CD4-positive, alpha-beta T cell treated with Interleukin-1 beta for 1 hour (primary cell): Measurements from ENCODE around the gene SMAD5.

Experiments used
- DNase-seq, 2 donors: peaks; one replicate each; pipeline ENCODE4 v3.0.0-alpha.2; 2020 to 2022

The SMAD5 gene

GRCh38 chr5:136132557-136133221 lies at the start of gene SMAD5:
TSS of gene SMAD5 (plus strand) at chr5:136132845. CDS start at chr5:136153761, 20,916 bp downstream.
- DNase-seq = peak; percentile 87 to 90

- no peak for DNase-seq
Measured at GRCh38 chr5:136084698-136085097, 47.9 kb upstream of the SMAD5 start.

GRCh38 chr5:136086783-136087566 lies 45.7 kb upstream of the SMAD5 start:
- no peak for DNase-seq

GRCh38 chr5:136087961-136088871 lies 44.4 kb upstream of the SMAD5 start:
- no peak for DNase-seq

DNA sequence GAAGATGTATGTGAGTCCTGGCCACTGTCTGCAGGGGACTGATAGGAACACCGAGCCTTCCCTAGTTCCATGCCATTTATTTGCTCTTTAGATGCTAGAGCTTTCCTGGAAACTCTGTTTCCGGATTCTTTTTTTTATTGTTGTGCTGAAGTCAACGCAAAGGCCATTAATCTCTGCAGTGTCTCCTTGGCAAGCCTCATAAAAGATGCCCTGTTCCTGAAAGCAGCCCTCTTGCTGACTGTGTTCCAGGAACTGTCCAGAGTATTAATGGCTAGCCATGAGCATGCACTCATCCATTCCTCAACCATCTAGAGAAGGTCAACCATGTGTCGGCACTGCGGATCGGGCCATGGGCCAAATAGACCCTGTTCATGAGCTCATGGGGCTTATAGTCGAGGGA lies 42.9 kb upstream of the SMAD5 start:
- DNase-seq = no peak

DNA sequence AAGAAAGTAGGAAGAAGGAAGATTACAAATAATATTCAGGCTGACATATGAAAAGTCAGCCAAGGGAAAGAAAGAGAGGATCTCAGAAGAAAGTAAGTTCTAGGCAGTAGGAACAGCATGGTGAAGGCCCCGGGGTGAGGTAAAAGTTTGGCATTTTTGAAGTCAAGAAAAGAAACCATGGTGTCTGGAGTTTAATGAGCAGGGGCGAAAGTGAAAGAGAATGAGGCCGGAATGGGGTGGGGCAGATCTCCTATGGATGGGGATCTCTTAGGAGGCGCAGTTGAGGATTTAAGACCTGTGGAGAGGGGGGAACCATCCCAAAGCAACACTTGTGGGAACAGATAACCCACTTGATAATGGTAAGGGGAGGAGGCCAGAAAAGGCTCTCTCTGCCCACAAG lies 42.3 kb upstream of the SMAD5 start:
- no peak for DNase-seq

DNA sequence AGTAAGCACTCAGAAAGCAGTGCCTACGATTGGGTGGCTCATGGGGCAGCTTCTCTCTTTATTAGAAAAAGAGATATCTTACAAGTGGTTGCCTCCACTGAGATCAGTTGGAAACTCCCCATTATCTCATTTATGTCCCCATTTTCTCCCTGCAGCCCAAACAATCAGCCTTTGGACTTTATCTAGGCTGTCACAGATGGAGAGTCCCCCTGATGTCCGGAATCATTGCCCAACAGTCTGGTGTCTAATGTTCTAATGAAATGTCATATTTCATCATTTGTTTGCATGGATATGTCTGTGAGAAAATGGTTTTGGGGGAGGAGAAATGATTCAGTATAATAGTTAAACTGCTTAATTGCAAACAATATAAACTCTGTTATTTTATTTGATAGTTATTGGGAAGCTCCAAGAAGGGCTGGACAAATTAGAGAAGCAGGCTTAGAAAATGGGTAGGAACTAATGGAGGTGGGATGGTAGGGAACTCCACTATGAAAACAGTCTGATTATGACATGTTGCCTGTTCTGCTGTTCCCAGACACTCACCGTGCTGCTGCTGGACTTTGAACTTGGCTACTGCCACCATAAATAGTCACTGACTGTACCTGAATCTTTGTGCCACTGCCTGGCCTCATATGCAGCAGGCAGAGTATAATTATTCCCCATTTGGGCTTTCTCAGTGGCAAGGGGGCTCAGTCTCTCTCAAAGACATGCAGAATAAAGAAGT lies 38.3 kb upstream of the SMAD5 start:
- DNase-seq = no peak

GRCh38 chr5:136094913-136095641 lies 37.6 kb upstream of the SMAD5 start:
- DNase-seq = no peak

DNA sequence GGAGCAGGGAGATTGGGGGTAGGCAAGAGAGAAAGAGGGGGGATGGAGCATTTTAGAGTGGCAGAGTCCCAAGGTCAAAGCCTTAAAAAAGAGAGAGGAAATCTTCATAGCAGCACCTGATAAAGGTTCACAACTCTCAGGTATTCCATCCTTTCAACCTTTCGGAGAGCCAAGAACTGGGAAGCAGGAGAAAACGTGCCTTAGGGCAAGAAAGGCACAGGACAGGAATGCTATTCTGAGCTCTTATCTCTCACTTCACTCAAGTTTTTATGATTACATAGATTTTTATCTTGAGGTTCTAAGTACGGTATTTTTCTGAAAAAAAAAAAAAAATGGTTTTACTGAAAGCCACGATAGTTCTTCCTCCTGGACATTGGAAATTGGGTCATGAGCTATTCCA lies 34.5 kb upstream of the SMAD5 start:
- no peak for DNase-seq

DNA sequence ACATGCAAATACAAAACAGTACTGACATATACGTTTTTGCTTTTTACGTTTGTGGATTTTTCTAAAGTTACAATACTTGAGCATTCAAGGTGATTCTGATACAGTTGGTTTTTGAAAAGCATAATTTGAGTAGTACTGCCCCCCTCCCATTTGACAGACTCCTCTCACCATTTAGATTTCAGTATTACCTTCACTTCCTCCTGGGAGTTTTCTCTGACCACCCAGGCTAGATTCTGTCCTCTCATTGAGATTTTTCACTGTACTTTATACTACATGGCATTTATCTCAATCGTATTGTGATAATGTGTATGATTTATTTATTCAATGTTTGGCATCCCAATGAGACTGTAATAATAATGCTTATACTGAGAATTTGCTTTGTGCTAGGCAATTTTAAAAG lies 32.8 kb upstream of the SMAD5 start:
- DNase-seq = no peak

DNA sequence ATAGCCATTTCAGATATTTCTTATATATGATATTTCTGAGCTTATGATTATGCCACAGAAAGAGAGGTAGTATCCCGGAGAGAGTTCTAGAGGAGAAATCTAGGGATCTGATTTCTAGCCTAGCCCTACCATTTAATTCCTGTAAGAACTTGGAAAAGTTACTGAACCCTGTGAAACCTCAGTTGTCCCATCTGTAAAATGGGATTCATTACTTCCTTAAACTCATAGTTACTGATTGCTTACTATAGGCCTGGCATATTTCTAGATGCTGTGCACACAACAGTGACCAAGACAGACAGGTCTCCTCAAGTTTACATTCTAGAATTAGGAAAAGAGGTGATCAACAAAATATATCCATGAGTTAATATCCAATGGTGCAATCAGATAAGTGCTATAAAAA lies 30.8 kb upstream of the SMAD5 start:
- no peak for DNase-seq

GRCh38 chr5:136103118-136103517 lies 29.5 kb upstream of the SMAD5 start:
- no peak for DNase-seq

DNA sequence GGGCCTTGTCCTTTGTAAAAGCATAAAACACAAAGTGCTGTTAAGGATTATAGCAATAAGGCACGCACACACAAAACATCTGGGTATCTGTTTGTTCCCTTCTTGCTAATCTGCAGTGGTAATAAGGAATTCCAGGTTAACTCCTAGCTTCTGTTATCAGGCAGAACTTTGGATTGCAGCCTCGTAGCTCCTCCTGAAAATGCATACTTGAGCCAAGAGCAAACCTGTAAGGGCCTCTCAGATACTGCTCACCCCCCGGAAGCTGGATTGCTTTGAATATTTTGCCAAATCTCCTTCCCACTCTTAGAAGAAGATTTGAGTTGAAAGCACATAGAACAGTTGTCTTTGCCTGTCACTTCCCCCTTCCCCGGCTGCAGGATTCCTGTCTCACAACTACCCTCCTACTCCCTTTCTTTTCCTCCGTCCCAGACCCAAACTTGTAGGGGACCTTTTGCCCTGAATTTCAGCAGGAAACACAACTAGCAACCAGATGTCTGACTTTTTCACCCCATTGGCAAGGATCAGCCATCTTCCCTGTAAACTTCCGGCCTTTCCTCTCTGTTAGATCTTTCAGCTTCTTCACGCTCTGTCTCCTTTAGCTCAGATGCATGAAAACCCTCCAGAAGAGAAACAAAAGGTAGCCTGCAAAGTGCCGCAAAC lies 28.2 kb upstream of the SMAD5 start:
- no peak for DNase-seq

DNA sequence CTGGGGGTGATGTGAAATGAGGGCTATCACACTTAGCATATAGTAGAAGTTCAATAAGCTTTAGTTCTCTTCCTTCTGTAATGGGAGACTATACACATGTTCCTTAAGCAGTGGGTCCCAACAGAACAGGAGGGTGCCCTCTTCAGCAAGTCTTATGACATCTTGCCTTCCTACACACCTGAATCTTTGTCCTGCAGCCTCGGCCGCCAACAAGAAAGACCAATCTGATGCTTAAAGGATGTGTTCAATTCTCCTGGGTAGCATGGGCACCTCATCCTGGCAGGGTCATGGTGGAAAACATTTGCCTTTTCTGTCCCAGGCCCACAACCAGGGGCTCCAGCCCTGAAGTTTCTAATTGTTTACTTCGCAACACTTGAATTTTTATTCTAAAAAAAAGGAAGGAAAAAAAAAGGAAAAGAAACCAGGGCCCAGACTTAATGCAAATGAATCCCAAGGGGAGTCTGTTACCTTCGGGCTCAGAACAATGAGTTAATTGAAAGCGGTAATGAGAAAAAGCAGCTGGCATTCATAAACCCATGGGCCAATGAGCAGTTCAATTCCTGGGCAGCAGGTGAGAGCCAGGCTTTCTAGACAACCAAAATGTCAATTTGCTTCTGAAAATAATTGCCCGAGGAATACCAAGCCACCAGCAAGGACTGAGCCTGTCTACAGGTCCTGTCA lies 26.2 kb upstream of the SMAD5 start:
- no peak for DNase-seq

DNA sequence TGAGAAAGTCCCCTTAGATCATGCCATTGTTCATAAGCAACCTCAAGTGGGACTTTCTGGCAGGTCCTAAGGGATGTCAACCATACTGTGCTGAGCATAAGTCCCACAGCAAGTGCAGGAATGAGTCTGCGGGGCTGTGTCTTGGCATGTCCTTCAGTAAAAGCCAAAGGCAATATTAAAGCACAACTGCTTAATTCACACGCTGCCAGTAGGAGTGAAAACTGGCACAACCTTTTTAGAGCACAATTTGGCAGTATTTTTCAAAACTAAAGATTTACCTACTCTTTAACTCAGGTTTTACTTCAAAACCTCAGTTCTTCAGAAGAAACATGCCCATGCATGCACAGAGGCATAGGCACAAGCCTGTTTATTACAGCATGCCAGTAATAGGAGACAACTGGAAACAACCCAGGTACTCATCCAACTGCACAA lies 24.4 kb upstream of the SMAD5 start:
- no peak for DNase-seq

DNA sequence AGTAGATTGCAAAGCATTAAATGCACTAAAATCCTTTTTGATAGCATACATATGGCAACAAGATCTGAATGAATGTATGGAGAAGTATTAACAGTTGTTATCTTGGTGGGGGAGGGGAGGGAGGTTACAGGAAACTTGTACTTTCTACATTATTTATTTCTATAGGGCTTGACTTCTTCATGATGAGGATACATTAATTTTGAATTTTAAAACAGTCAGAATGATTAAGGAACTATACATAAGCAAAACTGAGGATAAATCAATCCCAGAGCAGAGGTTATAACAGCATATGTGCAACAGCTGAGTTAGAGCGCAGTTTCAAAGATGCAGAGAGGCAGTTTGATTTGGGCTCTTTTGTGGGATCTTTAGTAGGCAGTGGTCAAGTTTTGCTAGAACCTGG lies 23.9 kb upstream of the SMAD5 start:
- no peak for DNase-seq

GRCh38 chr5:136109453-136110135 lies 23.1 kb upstream of the SMAD5 start:
- DNase-seq = no peak

- no peak for DNase-seq
Measured at GRCh38 chr5:136113606-136114005, 19.0 kb upstream of the SMAD5 start.

DNA sequence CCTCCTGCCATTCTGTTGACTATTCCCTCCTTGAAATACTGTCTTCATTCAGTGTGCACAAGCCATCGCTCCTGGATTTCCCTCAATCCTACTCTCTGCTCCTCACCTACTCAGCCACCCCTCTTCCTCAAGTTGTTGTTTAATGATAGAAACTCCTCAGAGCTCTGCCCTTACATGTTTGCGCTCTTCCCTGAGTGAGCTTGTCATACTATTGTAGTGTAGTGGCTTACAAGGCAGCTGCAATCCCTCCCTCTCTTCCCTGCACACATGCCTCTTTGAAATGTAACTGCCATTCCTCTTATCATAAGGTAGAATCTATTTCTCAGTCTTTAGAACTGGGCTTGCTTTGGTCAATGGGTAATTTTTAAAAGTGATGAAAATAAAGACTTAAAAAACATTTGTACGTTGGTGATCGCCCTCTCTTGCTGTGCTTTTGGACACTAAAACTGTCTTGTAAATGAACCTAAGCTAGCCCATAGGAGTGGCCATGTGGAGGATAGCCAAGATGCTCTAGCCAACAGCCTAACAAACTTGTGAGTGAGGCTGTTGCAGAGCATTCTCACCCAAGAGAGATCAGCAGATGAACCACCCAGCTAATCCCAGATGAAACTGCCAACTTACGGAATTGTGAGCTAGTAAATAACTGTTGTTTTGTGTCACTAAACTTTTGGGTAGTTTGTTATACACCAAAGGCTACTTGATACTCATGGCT lies 18.1 kb upstream of the SMAD5 start:
- DNase-seq = no peak
